GM18907 (cell line): Measurements from ENCODE around the gene GUCY2C.

ENCODE experiments used
- ATAC-seq: cut with Tn5 transposase; IDR thresholded peaks from one replicate; pipeline ENCODE4 v1.9.1; 2021; ENCODE audit warnings: mild to moderate bottlenecking, moderate library complexity; ENCODE audit not compliant: unreplicated experiment

GUCY2C gene

DNA sequence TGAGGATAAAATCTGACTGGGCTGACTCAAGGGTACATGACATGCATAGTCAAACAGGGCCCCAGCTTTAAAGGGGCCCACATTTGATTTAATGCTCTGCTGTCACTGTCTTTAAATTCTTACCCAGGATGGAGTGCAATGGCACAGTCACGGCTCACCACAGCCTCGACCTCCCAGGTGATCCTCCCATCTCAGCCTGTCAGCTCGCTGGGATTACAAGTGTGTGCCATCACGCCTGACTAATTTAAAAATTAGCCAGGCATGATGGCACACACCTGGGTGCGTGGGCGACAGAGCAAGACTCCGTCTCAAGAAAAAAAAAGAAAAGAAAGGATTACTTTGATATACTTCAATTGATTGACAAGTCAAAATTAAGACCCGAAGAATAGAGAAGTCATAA lies 119.5 kb downstream of the GUCY2C start:
- ATAC-seq: peak; percentile 22

- ATAC-seq: no peak
Measured at GRCh38 chr12:14575585-14575984, 120.8 kb downstream of the GUCY2C start.

DNA sequence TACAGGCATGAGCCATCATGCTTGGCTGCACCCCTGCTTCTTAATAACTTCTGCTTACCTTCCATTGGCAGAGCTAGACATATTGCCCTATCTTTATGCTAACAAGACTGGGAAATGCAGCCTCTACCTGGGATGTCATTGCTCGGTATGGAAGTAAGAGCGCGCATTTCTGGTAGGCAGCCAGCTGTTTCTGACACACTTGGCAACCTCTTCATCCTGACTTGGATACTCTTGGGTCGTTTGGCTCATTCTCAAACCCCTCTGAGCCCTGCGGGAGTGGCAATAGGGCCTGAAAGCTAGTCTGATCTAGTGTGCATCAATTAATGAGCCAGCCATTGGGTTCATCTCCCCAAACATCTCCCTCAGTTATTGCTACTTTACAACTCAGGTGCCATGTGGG lies 123.3 kb downstream of the GUCY2C start:
- no peak for ATAC-seq

- ATAC-seq: no peak
Measured at GRCh38 chr12:14572401-14572800, 124.0 kb downstream of the GUCY2C start.

DNA sequence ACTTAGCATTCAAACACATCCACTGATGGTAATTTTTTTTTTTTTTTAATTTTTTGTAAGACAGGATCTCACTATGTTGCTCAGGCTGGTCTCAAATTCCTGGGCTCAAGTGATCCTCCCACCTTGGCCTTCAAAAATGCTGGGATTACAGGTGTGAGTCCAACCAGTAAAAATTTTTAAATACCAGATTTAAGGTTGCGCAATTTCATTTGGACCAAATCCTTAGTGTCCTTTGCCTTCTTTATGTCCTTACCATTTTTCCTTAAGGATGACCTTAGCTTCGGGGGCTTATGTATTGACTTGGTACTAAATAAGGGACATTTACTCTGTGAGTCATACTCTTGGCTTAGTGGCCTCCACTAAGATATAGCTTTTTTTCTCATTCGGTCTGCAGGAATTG lies 124.6 kb downstream of the GUCY2C start:
- no peak for ATAC-seq

DNA sequence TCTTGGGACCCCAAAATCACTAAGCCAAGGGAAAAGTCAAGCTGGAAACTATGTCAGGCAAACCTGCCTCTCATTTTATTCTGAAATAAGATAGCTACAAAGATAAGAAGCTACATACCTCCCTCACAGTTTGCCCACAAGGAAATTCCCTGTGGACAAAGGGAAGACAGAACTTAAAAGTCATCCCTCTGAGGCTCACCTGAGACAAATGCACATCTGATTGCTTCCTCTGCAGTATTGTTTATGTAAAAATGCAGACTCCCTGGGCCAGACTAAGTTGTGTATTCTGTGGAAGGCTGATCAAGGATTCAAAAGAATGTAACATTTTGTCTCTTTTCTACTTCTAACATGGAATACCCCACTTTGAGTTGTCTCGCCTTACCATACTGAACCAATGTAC lies 126.2 kb downstream of the GUCY2C start:
- no peak for ATAC-seq

- peak; percentile 69 for ATAC-seq
Measured at GRCh38 chr12:14567351-14568162, 128.8 kb downstream of the GUCY2C start, which contains the start of gene PLBD1. Gene PLBD1, minus strand, starts transcription at chr12:14567883. Its CDS starts 187 bp downstream, at chr12:14567696.

DNA sequence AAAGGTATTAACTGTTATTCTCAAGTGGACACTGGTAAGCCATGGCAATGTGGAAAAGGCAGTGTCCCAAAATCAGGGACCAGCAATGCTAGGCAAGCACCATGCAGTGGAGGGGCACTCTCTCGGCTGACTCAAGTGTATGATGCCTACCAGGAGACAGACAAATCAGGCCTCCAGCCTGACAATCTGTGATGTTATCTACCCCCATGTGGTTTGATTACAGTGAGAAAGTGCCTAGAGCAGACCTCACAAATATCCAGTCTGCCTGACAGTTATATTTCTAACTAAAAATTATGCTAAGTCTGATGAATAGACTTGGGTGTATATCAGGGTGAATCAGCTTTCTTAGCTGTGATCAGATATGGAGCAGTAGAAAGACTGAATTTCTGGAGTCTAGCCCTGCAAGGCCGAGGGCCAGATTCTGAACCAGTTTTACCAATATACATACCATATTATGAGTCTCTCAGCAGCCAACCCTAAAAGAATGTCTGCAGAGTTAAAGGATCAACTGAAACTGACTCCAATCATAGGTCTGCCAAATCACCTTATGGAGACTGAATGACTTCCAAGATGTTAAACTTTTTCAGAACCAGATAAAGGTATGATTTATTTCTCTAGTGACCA lies 132.0 kb downstream of the GUCY2C start:
- ATAC-seq: no peak

GRCh38 chr12:14563046-14563445 lies 133.4 kb downstream of the GUCY2C start:
- ATAC-seq: no peak
